Central memory CD4-positive, alpha-beta T cell (primary cell): ENCODE measurements around the gene TCHHL1.

ENCODE experiments used
- DNase-seq: peaks from one replicate; pipeline ENCODE4 v3.0.0; 2022

TCHHL1 gene

DNA sequence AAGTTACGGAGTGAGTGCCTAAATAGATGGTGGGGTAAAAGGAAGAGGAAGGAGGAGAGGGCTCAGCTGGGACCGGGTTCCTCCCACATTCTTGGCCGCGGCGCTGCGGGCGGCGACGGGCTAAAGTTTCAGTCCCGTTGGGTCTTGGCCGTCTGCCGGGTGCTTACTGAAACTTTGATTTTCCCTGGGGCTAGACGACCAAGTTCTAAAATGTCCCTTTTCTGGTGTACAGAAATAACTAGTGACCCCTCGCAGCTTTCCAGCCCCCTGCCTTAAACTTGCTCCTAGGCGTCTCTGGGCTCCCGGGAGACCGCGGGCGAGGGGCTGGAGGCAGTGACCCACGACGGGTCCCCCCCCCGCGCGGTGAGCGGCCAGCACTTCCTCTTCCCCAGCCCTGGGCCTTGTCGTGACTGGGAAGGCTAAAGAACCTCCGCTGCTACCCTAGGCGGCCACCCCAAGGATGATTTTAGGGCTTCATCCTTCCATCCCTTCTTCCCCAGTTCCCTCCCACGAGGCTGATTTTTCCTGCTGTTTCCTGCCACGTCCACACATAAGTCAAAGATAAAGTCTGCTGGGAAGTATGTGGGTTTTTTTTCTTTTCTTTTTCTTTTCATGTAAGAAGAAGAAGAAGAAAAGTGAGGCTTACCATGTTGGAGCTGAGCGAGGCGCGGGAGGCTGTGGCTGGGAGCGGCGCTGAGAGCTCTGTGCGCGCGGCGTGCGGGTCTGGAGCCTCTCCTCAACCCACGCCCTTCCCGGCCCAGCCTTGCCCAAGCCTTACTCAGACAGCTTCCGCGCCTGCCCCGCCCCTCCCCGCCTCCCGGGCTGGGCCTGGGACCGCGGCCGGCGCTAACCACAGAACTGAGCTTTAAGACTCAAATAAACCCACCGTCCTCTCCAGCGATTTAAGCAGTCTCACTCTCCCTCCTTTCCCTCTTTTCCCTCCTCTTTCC is 52.3 kb downstream of the TCHHL1 start, which contains the start of gene S100A11:
TSS of gene S100A11 (minus strand) at position 738 of the 950 bp plus-strand sequence. CDS start at position 649, 89 bp downstream.
- peak; percentile 57 for DNase-seq

DNA sequence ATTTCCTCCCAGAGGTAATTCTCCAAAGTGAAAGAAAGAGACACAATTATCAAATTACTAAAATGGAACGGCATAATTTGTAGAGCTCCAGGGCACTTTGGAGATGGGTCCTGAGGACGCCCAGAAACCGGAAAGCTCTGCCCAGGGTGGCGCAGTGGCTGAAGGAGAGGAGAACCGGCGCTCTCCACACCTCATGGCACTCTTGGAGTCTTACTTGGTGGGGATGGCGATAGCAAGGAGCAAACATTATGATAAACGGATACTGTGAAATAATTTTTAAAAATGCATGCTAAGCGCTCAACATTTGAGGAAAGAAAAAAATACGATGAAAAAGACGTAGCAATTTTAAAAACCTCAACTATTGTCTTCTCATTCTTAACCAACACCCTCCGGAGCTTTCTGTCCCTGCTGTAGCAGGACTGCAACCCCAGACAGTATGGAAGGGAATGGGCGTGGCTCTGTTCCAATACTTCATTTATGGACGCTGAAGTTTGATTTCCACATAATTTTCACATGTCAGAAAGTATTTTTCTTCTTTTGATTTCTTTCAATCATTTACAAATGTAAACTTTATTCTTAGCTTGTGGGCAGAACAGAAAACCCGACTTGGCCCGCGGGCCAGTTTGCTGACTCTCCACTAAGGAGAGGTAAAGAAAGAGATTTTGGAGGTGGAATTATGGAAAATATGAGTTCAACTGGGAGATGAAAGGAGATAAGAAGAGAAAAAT is 53.2 kb downstream of the TCHHL1 start:
- peak; percentile 25 for DNase-seq

DNA sequence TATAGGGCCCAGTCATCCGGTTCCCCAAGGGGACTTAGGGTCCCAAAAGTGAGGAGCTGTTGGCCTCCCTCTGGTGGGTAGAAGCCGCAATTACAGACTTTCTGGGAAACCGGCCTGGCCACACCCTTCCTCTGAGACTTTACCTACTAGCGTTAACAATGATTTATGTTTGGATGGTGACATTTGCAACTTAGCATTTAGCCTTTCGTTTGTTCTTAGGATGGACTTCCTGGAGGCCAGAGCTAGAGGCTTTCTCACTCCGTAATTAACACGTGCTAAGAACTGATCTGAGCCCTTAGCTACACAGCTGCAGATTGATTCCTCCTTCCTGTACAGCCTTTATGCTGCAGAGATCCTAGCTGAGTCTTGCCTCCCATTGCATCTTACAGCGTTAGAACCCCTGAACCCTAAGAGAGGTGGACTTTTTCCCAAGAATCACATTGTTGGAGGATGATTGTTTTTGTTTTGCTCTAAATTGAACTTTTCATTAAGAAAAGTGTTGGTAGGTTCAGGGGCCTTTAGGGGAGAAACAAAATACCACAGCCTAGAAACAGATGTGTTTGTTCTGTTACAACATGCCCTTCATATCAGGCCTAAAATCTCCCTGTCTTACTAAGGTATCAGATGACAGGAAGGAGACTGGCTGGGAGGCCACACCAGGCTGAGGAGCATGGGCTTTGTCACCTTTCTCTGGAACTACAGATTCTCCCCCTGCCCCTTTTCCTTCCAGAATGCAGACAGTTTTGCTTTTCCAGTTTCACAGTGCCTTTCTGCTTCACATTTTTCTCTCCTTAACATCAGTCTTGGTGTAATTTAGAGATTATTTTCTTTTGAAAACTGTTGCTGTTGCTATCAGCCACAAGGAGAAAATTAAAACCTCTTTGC is 54.0 kb downstream of the TCHHL1 start:
- DNase-seq: peak; percentile 82

DNA sequence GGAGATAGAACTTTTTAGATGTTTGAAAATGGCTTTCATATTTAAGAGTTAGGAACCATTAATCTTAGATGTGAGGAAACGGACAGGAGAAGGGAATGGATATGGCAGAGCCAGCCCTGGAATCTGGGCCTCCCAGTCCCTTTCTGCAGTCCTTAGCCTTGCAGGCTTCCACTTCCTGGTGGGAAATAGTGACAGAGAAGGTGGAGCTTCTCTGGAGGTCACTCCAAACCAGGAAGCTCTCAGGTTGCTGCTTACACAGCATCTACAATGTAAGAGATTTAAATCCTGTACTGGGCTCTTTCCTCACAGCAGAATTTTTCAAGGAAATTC is 54.6 kb downstream of the TCHHL1 start:
- DNase-seq: no peak
